Panc1 (cell line): ENCODE data around the gene KDM5A.

Experiments used
- POLR2AphosphoS5 ChIP-seq: IDR thresholded peaks from 2 replicates; pipeline ENCODE4 v1.6.1; 2012; ENCODE audit warnings: mild to moderate bottlenecking, low read depth, low read length, moderate library complexity
- TCF7L2 ChIP-seq: IDR thresholded peaks from 2 replicates; pipeline ENCODE4 v1.6.1; 2011; ENCODE audit warnings: mild to moderate bottlenecking, low read depth, low read length, inconsistent platforms
- TF ChIP-seq, protein P1 (sequence below): fragments of 450-650 bp; IDR thresholded peaks from 2 replicates; pipeline ENCODE4 v1.5.1; 2017; ENCODE audit warnings: mild to moderate bottlenecking

DNA sequence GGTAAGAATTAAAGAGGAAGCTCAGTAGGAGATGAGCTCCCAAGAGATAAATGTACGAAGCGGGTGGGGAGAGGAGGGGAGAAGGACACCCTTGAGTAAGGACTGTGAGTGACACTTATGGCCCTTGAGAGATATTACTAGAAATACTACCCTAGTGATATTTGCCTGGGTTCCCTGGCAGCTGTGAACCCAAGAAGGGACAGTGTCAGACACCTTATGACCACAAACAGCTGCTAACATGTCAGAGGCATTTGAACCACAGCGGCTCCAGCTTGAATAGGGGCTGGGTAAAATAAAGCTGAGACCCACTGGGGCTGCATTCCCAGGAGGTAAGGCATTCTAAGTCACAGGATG lies 155.5 kb downstream of the KDM5A start:
- TF ChIP-seq, protein P1, sequence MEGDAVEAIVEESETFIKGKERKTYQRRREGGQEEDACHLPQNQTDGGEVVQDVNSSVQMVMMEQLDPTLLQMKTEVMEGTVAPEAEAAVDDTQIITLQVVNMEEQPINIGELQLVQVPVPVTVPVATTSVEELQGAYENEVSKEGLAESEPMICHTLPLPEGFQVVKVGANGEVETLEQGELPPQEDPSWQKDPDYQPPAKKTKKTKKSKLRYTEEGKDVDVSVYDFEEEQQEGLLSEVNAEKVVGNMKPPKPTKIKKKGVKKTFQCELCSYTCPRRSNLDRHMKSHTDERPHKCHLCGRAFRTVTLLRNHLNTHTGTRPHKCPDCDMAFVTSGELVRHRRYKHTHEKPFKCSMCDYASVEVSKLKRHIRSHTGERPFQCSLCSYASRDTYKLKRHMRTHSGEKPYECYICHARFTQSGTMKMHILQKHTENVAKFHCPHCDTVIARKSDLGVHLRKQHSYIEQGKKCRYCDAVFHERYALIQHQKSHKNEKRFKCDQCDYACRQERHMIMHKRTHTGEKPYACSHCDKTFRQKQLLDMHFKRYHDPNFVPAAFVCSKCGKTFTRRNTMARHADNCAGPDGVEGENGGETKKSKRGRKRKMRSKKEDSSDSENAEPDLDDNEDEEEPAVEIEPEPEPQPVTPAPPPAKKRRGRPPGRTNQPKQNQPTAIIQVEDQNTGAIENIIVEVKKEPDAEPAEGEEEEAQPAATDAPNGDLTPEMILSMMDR: no peak
- TF ChIP-seq TCF7L2 (no peak), POLR2AphosphoS5 (no peak)
